KMS-11 (cell line): ENCODE results near the gene SGSH.

Source experiments
- H2AFZ ChIP-seq: fragments of 200-600 bp; sonication (generic); 2 replicates; pipeline ENCODE4 v1.6.1; 2016; ENCODE audit warnings: antibody characterized with exemption, mixed run types, low read depth
- H3K27ac ChIP-seq: fragments of 200-600 bp; sonication (generic); 2 replicates; pipeline ENCODE4 v1.6.1; 2016; ENCODE audit warnings: mild to moderate bottlenecking, mixed run types
- H3K27me3 ChIP-seq: fragments of 200-600 bp; sonication (generic); 2 replicates; pipeline ENCODE4 v1.6.1; 2017; ENCODE audit warnings: mild to moderate bottlenecking, low read depth, mixed run types, moderate library complexity; ENCODE audit not compliant: insufficient read depth
- H3K36me3 ChIP-seq: fragments of 200-600 bp; sonication (generic); 2 replicates; pipeline ENCODE4 v1.6.1; 2017; ENCODE audit warnings: mild to moderate bottlenecking, mixed run types; ENCODE audit not compliant: insufficient read depth
- H3K4me1 ChIP-seq: fragments of 200-600 bp; sonication (generic); 2 replicates; pipeline ENCODE4 v1.6.1; 2016; ENCODE audit warnings: mild to moderate bottlenecking, low read depth, mixed run types; ENCODE audit not compliant: poor library complexity, severe bottlenecking
- H3K4me2 ChIP-seq: fragments of 200-600 bp; sonication (generic); 2 replicates; pipeline ENCODE4 v1.7.0; 2016; ENCODE audit warnings: mild to moderate bottlenecking, mixed run types
- H3K4me3 ChIP-seq: fragments of 200-600 bp; sonication (generic); IDR thresholded peaks from 2 replicates; pipeline ENCODE4 v1.6.1; 2017; ENCODE audit warnings: low read depth, low read length, mixed read lengths; ENCODE audit not compliant: insufficient read depth
- H3K79me2 ChIP-seq: fragments of 200-600 bp; sonication (generic); 2 replicates; pipeline ENCODE4 v1.6.1; 2016; ENCODE audit warnings: low read depth, mixed run types; ENCODE audit not compliant: insufficient read depth
- H3K9ac ChIP-seq: fragments of 200-600 bp; sonication (generic); 2 replicates; pipeline ENCODE4 v1.6.1; 2016; ENCODE audit warnings: mild to moderate bottlenecking, mixed run types
- H4K20me1 ChIP-seq: fragments of 200-600 bp; sonication (generic); 2 replicates; pipeline ENCODE4 v1.6.1; 2016; ENCODE audit warnings: mild to moderate bottlenecking, mixed run types; ENCODE audit not compliant: insufficient read depth
- TF ChIP-seq, protein P1 (sequence below): fragments of 200-600 bp; sonication (generic); conservative IDR thresholded peaks from 2 replicates; pipeline ENCODE4 v1.6.1; 2017; ENCODE audit warnings: low read depth, mild to moderate bottlenecking, antibody characterized with exemption, low read length, moderate library complexity, mixed read lengths

Gene SGSH

DNA sequence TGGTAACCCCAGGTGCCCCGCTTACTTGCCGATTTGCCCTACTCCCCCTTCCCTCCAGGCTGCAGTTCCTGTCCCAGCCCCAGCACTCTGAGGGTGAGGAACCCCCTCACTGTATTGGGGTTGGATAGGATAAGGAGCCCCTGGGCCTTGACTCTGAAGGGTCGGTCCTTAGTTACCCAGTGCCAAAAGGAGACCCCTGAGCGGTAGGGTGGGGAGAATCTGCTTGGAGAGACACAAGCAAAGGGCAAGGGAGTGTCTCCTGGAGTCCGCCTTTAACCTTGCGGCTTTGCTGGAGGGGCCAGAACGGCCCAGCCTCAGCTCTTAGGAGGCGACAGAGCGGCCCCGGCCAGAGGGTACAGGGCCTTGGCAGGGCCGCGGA is 37.3 kb downstream of the SGSH start:
- Histone ChIP-seq H3K9ac (no peak overlapping the region), H3K4me3 (no peak overlapping the region), H3K27ac (no peak overlapping the region), H4K20me1 (no peaks in the 10 kb centered on the region), H2AFZ (no peak overlapping the region), H3K4me2 (no peak overlapping the region), H3K36me3 (no peaks in the 10 kb centered on the region), H3K79me2 (no peaks in the 10 kb centered on the region), H3K27me3 (peaks cover 69% of the 10 kb centered on the region), H3K4me1 (no peaks in the 10 kb centered on the region)
- TF ChIP-seq, protein P1, sequence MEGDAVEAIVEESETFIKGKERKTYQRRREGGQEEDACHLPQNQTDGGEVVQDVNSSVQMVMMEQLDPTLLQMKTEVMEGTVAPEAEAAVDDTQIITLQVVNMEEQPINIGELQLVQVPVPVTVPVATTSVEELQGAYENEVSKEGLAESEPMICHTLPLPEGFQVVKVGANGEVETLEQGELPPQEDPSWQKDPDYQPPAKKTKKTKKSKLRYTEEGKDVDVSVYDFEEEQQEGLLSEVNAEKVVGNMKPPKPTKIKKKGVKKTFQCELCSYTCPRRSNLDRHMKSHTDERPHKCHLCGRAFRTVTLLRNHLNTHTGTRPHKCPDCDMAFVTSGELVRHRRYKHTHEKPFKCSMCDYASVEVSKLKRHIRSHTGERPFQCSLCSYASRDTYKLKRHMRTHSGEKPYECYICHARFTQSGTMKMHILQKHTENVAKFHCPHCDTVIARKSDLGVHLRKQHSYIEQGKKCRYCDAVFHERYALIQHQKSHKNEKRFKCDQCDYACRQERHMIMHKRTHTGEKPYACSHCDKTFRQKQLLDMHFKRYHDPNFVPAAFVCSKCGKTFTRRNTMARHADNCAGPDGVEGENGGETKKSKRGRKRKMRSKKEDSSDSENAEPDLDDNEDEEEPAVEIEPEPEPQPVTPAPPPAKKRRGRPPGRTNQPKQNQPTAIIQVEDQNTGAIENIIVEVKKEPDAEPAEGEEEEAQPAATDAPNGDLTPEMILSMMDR: no peak

DNA sequence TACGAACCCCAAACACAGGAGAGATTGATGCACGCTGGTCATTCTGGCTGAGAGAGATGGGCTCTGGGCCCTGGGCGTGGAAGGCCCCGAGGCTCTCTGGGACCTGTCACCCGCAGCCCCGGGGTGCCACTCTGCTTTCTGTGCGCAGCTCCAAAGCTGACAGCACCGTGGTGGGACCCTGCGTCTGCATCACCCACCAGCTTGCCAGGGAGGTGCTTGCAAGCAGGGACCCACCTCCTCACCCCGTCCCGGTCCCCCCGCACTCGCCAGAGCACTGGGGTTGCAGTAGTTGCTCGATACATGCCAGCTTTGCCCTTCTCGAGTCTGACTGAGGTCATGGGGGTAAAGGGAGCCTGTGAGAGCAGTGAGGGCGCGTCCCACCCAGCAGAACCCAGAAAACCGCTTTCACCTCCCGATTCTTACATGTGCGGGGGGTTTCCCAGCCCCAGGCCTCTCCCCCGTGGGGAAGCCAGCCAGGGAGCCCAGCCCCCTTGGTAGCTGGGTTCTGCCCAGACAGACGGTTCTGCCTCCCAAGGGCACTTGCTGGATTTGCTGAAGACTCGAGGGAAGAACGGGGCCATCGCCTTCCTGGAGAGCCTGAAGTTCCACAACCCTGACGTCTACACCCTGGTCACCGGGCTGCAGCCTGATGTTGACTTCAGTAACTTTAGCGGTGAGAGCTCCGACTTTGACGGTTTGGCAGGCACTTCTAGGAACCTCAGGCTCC is 37.9 kb downstream of the SGSH start:
- Histone ChIP-seq H3K9ac (no peak overlapping the region), H3K27ac (no peak overlapping the region)

DNA sequence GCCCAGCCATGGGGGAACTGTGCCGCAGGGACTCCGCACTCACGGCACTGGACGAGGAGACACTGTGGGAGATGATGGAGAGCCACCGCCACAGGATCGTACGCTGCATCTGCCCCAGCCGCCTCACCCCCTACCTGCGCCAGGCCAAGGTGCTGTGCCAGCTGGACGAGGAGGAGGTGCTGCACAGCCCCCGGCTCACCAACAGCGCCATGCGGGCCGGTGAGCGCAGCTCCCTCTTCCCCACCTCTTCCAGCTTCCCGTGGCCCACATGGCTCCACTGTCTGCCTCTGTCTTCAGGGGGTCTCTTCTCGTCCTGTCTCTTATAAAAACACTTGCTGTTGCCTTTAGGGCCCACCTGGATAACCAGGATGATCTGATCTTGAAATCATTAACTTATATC is 38.7 kb downstream of the SGSH start:
- H3K4me1 ChIP-seq: no peaks in the 10 kb centered on the region
- H3K36me3 ChIP-seq: no peaks in the 10 kb centered on the region
- H3K9ac ChIP-seq: no peak overlapping the region
- H3K27ac ChIP-seq: no peak overlapping the region
- H3K79me2 ChIP-seq: no peaks in the 10 kb centered on the region
- H3K27me3 ChIP-seq: peaks cover 55% of the 10 kb centered on the region
- TF ChIP-seq, protein P1: no peak
- H3K4me3 ChIP-seq: no peak overlapping the region
- no peak overlapping the region for H3K4me2 ChIP-seq
- H4K20me1 ChIP-seq: no peaks in the 10 kb centered on the region
- H2AFZ ChIP-seq: no peak overlapping the region

More for the DNA sequence above, 37.9 kb downstream of the SGSH start:
- Histone ChIP-seq H3K36me3 (no peaks in the 10 kb centered on the region), H2AFZ (no peak overlapping the region), H3K4me3 (no peak overlapping the region), H3K4me1 (no peaks in the 10 kb centered on the region), H3K4me2 (no peak overlapping the region), H3K79me2 (no peaks in the 10 kb centered on the region), H4K20me1 (no peaks in the 10 kb centered on the region), H3K27me3 (peaks cover 63% of the 10 kb centered on the region)
- TF ChIP-seq, protein P1: no peak

- Histone ChIP-seq H3K36me3 (no peaks in the 10 kb centered on the region), H3K27ac (no peak overlapping the region), H3K4me2 (no peak overlapping the region), H3K79me2 (no peaks in the 10 kb centered on the region), H4K20me1 (no peaks in the 10 kb centered on the region), H3K4me3 (no peak overlapping the region), H3K4me1 (no peaks in the 10 kb centered on the region), H3K9ac (no peak overlapping the region), H2AFZ (no peak overlapping the region), H3K27me3 (peaks cover 43% of the 10 kb centered on the region)
- TF ChIP-seq, protein P1: no peak
Measured at GRCh38 chr17:80180192-80180591, 39.9 kb downstream of the SGSH start.
